ENCODE data around the gene CHRNA1.

DNA sequence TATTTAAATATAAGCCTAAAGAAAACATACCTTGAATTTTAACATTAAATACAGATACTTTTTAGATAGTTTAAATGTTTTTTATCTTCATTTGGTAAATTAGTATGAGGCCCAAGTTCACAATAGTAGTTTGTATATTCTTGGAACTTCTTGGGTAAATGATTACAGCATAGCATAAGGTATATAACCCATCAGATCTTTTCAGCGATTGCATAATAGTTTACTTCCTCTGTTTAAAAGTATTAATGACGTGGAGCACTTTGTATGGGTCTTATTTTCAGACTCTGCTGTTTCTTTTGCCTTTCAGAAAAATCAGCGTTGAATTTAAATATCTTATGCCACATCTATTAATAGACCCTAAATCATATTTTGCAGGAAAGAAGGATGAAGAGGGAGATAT is 60.2 kb downstream of the CHRNA1 start:
- TF ChIP-seq POLR2AphosphoS5 (IDR thresholded peaks at IDR 0.05; ENCODE audit: low read length) (no peak), EZH2 (IDR thresholded peaks at IDR 0.05; ENCODE audit: borderline replicate concordance, control insufficient read depth, low read depth, low read length) (no peak), KDM1A (IDR thresholded peaks at IDR 0.05; ENCODE audit: borderline replicate concordance) (no peak), BHLHE40 (IDR thresholded peaks at IDR 0.05; ENCODE audit: borderline replicate concordance in 1 of 2, low read depth in 2 of 2, low read length in 1 of 2) (no peak), POLR2A (IDR thresholded peaks at IDR 0.05; ENCODE audit: low read depth, low read length) (no peak)
- TF ChIP-seq, protein P1, sequence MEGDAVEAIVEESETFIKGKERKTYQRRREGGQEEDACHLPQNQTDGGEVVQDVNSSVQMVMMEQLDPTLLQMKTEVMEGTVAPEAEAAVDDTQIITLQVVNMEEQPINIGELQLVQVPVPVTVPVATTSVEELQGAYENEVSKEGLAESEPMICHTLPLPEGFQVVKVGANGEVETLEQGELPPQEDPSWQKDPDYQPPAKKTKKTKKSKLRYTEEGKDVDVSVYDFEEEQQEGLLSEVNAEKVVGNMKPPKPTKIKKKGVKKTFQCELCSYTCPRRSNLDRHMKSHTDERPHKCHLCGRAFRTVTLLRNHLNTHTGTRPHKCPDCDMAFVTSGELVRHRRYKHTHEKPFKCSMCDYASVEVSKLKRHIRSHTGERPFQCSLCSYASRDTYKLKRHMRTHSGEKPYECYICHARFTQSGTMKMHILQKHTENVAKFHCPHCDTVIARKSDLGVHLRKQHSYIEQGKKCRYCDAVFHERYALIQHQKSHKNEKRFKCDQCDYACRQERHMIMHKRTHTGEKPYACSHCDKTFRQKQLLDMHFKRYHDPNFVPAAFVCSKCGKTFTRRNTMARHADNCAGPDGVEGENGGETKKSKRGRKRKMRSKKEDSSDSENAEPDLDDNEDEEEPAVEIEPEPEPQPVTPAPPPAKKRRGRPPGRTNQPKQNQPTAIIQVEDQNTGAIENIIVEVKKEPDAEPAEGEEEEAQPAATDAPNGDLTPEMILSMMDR (IDR thresholded peaks at IDR 0.05 in 2 of 3, conservative IDR thresholded peaks at IDR 0.05 in 1 of 3; ENCODE audit: control insufficient read depth in 2 of 3, extremely low read depth in 1 of 3, insufficient read depth in 1 of 3, low read depth in 3 of 3, low read length in 3 of 3) = no peak
- TF ChIP-seq, protein P2, sequence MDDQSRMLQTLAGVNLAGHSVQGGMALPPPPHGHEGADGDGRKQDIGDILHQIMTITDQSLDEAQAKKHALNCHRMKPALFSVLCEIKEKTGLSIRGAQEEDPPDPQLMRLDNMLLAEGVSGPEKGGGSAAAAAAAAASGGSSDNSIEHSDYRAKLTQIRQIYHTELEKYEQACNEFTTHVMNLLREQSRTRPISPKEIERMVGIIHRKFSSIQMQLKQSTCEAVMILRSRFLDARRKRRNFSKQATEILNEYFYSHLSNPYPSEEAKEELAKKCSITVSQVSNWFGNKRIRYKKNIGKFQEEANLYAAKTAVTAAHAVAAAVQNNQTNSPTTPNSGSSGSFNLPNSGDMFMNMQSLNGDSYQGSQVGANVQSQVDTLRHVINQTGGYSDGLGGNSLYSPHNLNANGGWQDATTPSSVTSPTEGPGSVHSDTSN (IDR thresholded peaks at IDR 0.05; ENCODE audit: insufficient replicate concordance, low read depth, low read length) = no peak
